Measurements from ENCODE around the gene NAGA. TPM values are rescaled to one million over a fixed set of nuclear protein-coding genes. Genes with fewer than 3 reads are reported as not detected.

NAGA gene
- total and polyA plus RNA-seq, 12 donors, result 7.4 to 54.0 (median 25.8) TPM

DNA sequence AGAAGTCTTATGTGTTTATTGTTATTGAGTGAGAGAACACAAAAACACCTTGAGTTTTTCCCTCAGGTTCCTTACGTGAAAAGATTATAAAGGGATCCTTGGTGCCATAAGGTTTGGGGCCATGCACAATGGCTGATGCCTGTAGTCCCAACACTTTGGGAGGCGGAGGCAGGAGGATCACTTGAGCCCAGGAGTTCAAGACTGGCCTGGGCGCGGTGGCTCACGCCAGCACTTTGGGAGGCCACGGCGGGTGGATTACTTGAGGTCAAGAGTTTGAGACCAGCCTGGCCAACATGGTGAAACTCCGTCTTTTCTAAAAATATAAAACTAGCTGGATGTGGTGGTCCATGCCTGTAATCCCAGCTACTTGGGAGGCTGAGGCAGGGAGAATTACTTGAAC is 14.3 kb upstream of the NAGA start:
- TF ChIP-seq, protein P1, sequence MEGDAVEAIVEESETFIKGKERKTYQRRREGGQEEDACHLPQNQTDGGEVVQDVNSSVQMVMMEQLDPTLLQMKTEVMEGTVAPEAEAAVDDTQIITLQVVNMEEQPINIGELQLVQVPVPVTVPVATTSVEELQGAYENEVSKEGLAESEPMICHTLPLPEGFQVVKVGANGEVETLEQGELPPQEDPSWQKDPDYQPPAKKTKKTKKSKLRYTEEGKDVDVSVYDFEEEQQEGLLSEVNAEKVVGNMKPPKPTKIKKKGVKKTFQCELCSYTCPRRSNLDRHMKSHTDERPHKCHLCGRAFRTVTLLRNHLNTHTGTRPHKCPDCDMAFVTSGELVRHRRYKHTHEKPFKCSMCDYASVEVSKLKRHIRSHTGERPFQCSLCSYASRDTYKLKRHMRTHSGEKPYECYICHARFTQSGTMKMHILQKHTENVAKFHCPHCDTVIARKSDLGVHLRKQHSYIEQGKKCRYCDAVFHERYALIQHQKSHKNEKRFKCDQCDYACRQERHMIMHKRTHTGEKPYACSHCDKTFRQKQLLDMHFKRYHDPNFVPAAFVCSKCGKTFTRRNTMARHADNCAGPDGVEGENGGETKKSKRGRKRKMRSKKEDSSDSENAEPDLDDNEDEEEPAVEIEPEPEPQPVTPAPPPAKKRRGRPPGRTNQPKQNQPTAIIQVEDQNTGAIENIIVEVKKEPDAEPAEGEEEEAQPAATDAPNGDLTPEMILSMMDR (IDR thresholded peaks at IDR 0.05), result no peak
- no peak for TF ChIP-seq POLR2A (IDR thresholded peaks at IDR 0.05)
- no peaks in the 10 kb centered on the region for H3K9me3 ChIP-seq (replicated peaks in 1 of 3)
- no peak overlapping the region for H3K4me3 ChIP-seq
- DNase-seq, result peak in 3 of 7 donors; percentile 14 to 51 (median 17)
- H3K27ac ChIP-seq, result no peak overlapping the region
- no peaks in the 10 kb centered on the region for H3K27me3 ChIP-seq
- peaks cover 18 to 44% of the 10 kb centered on the region in 2 donors for H3K4me1 ChIP-seq (replicated peaks in 1 of 2)
- intact Hi-C loops (cut with DNase I), result no loop called here
- H3K36me3 ChIP-seq (replicated peaks in 1 of 2), result peaks cover 0 to 53% of the 10 kb centered on the region in 2 donors
- 94 to 96% (median 95%) methylated on average over 8 of the region's 8 CpGs for WGBS, 4 donors

DNA sequence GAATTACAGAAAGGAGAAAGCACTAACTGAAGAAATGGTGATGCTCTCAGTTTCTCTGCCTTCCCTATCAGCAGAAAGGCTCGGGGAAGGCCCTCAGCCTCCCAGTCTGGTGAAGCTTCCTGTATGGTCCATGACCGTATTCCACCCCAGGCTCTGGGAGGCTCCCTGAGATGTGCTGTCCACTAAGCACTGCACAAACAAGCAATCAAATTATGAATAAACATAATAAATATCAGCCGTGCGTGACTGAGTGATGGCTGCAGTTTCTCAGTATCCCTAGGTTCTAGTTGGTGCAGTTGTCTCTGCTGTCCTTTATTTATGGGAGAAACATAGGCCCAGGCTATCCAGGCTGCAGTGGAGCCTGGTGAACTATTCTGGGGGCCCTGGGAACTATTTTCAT is 12.5 kb upstream of the NAGA start:
- intact Hi-C loops (cut with DNase I), result no loop called here
- peaks cover 0 to 53% of the 10 kb centered on the region in 2 donors for H3K36me3 ChIP-seq (replicated peaks in 1 of 2)
- H3K4me1 ChIP-seq (replicated peaks in 1 of 2), result peaks cover 20 to 37% of the 10 kb centered on the region in 2 donors
- TF ChIP-seq POLR2A (IDR thresholded peaks at IDR 0.05), result no peak
- TF ChIP-seq, protein P1 (IDR thresholded peaks at IDR 0.05), result no peak
- no peak overlapping the region for H3K4me3 ChIP-seq
- WGBS, 4 donors, result 90 to 95% (median 91%) methylated on average over 3 to 4 of the region's 4 CpGs
- no peaks in the 10 kb centered on the region for H3K27me3 ChIP-seq
- no peak overlapping the region for H3K27ac ChIP-seq
- no peaks in the 10 kb centered on the region for H3K9me3 ChIP-seq (replicated peaks in 1 of 3)
- DNase-seq, result peak in 1 of 7 donors; percentile 15

DNA sequence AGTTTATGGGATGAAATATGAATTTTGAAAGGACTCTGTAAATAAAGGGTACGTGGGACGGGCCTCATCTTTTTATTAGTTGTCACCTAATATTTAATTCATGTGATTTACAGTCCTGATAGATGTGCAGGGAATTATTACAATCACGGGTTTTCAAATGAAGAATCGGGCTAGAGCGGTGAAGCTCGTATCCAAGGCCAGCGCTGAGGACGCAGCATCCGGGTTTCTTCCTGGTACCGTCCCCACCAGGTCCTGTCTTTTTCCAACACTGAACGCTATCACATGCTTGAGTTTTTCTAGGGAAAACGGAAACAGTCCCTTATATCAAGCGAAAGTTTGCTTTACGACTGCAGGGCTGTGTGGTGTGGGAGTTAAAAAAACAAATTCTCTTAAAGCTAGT is 9.7 kb upstream of the NAGA start:
- 1 to 2% (median 1%) methylated on average over 14 of the region's 14 CpGs for WGBS, 4 donors
- Histone ChIP-seq H3K27me3 (no peaks in the 10 kb centered on the region), H3K4me3 (peak overlapping the region in 3 of 4 donors; percentile 26 to 75 (median 53)), H3K4me1 (replicated peaks in 1 of 2) (peaks cover 15 to 21% of the 10 kb centered on the region in 2 donors), H3K9me3 (replicated peaks in 1 of 3) (no peaks in the 10 kb centered on the region), H3K27ac (peak overlapping the region; percentile 87 to 99 (median 95)), H3K36me3 (replicated peaks in 1 of 2) (peaks cover 0 to 31% of the 10 kb centered on the region in 2 donors)
- TF ChIP-seq POLR2A (IDR thresholded peaks at IDR 0.05), result no peak
- TF ChIP-seq, protein P1 (IDR thresholded peaks at IDR 0.05), result no peak
- peak in 6 of 7 donors; percentile 54 to 83 (median 72) for DNase-seq
- intact Hi-C loops (cut with DNase I), result no loop called here

DNA sequence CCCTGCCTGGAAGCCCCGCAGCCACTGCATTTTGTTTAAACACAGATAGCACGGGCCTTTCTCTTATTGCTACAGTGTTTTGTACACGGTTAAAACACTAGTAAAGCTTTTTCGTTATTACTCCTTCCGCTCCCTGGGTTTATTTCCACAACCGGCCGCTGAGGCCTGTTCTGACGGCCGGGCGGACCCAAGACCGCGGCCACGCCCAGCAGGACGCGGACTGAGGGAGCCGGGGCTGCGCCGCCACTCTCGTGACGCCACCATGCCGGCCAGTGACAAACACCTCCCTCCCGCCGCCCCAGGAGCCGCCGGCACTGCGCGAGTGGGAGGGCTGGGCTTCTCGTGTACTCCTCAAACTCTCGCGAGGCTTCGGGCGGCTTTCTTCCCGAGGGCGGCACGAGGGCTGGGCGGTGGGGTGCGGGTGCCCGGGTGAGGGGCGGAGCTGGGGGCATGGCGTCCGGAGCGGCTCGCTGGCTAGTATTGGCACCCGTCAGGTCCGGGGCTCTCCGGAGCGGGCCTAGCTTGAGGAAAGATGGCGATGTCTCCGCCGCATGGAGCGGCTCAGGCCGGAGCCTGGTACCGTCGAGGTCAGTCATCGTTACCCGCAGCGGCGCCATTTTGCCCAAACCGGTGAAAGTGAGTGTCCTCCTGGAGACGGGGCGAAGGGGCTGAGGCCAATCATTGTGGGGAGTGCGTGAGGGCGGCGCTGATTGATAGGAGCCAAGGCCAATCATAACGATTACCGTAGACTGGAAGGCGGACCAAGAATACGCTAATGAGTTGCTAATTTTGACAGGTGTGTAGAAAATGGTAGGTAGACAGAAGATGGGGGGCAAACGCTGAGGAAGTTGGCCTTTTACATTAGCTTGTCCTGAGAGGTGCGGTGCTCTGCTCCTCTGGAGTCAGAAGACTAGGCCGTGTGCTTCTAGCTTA is 9.0 kb upstream of the NAGA start, which contains the start of gene SMDT1:
Gene SMDT1 (plus strand): TSS at position 382 of the 933 bp plus-strand sequence. CDS start 69 bp downstream, at position 451.
- intact Hi-C loops (cut with DNase I), result no loop called here
- DNase-seq, result peak; percentile 99 to 100 (median 99)
- peak within 1 kb of the TSS in 3 of 4 donors; percentile 26 to 75 (median 53) for H3K4me3 ChIP-seq
- H3K9me3 ChIP-seq (replicated peaks in 1 of 3), result no peaks in the 10 kb centered on the region
- 0 to 1% (median 1%) methylated on average over 33 to 71 of the region's 71 CpGs for WGBS, 4 donors
- H3K27me3 ChIP-seq, result no peaks in the 10 kb centered on the region
- peaks cover 15 to 21% of the 10 kb centered on the region in 2 donors for H3K4me1 ChIP-seq (replicated peaks in 1 of 2)
- H3K36me3 ChIP-seq (replicated peaks in 1 of 2), result peaks cover 0 to 24% of the 10 kb centered on the region in 2 donors
- H3K27ac ChIP-seq, result peak within 1 kb of the TSS; percentile 87 to 99 (median 95)
- TF ChIP-seq POLR2A (IDR thresholded peaks at IDR 0.05), result peak; percentile 73 to 87
- TF ChIP-seq, protein P1 (IDR thresholded peaks at IDR 0.05), result no peak

Measured in adrenal gland (tissue), 12 donors.